ENCODE measurements around the gene PDGFB.

The PDGFB gene

DNA sequence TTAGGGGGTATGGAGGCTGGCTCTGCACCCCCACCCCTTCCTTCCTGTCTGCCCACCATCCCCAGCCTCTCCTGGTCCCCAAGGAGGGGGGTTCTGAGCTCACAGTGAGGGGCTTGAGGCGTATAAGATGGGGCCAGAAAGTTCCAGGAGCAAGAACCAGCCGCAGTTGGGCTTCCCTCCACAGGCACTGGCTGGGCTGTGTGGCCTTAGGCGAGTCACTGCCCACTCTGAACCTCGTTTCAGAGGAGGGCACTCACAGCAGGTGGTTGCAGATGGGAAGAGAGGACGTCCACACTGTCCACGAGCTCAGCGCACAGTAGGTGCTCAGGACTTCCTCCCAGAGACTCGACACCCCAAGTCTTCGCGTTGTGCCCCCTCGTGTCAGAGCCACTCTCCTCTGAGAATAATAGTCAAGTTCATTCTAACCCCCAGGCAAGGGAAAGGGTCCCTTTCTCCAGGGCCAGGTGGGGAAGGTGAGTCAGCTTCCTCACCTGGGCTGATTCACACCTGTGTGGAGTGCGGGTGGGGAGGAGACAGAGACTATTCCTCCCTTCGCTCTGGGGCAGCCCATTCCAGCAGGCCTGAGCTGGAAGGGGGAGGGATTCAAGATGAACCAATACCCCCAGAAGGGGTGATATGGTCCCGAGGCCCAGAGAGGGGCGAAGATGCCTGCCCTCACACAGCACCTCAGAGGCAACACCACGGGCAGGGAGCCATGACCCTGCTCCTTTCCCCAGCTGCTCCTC, 45.4 kb upstream of the PDGFB start:
- no peak for TF ChIP-seq CTCF (IDR thresholded peaks at IDR 0.05; ENCODE audit: borderline replicate concordance, control extremely low read depth, extremely low read depth, insufficient read depth, missing control alignments)
- in situ Hi-C loops (cut with MboI; ENCODE audit: low sequenced_read_pairs, unreplicated experiment), result no loop called here
- no peak for DNase-seq (ENCODE audit: low spot score)

GRCh38 chr22:39289533-39289932, 44.8 kb upstream of the PDGFB start:
- in situ Hi-C loops (cut with MboI; ENCODE audit: low sequenced_read_pairs, unreplicated experiment), result no loop called here
- DNase-seq (ENCODE audit: low spot score), result no peak
- no peak for TF ChIP-seq CTCF (IDR thresholded peaks at IDR 0.05; ENCODE audit: borderline replicate concordance, control extremely low read depth, extremely low read depth, insufficient read depth, missing control alignments)

DNA sequence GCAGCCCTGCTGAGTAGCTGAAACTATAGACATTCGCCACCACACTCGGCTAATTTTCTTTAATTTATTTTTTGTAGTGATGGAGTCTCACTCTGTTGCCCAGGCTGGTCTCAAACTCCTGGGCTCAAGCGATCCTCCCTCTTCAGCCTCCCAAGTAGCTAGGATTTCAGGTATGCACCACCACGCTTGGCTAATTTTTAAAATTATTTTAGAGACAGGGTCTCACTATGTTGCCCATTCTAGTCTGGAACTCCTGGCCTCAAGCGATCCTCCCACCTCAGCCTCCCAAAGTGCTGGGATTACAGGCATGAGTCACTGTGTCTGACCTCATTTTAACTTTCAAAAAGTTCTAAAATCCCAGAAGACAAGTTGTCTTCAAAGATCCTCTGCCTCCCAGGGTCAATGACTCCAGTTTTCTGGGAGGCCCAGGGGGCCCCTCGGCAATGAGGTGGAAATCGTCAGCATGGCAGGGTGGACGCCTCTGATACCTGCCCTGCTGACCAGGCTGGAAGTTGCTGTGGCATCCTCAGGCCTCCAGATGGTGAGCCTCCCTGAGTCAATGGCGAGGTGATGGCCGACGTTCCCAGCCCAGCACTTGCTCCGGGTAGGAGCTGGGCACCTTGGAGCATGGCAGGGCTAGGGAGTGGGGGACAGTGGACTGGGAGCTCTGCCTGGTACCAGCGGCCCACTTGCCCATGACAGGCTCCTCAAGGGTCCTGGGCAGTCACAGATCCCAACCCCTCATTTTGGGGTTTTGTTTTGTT, 43.5 kb upstream of the PDGFB start:
- no peak for DNase-seq (ENCODE audit: low spot score)
- TF ChIP-seq CTCF (IDR thresholded peaks at IDR 0.05; ENCODE audit: borderline replicate concordance, control extremely low read depth, extremely low read depth, insufficient read depth, missing control alignments), result no peak
- in situ Hi-C loops (cut with MboI; ENCODE audit: low sequenced_read_pairs, unreplicated experiment), result no loop called here

DNA sequence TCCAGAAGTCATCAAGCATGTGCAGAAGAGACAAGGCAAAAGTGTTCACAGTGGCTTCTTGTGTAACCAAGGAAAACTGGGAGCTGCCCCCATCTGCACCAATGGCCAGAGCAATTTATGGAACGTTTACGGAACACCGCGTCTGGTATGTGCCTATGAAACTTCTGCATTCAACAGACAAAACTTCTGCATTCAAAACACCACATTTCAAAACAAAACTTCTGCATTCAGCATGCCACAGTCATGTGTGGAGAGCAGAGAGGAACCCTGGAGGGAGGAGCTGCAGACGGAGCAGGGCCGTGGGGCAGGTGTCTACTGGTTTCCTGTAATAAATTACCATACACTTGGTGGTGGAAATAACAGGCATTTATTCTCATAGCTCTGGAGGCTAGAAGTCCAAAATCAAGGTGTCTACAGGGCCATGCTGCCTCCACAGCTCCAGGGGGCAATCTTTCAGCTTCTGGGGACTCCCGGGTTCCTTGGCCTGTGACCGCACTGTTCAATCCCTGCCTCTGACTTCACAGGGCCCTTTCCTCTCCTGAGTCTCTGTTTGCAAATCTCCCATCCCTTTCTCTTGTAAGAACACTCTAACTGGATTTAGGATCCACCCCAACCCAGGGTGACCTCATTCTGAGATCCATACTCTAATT, 42.4 kb upstream of the PDGFB start:
- no peak for DNase-seq (ENCODE audit: low spot score)
- in situ Hi-C loops (cut with MboI; ENCODE audit: low sequenced_read_pairs, unreplicated experiment), result no loop called here
- TF ChIP-seq CTCF (IDR thresholded peaks at IDR 0.05; ENCODE audit: borderline replicate concordance, control extremely low read depth, extremely low read depth, insufficient read depth, missing control alignments), result no peak

DNA sequence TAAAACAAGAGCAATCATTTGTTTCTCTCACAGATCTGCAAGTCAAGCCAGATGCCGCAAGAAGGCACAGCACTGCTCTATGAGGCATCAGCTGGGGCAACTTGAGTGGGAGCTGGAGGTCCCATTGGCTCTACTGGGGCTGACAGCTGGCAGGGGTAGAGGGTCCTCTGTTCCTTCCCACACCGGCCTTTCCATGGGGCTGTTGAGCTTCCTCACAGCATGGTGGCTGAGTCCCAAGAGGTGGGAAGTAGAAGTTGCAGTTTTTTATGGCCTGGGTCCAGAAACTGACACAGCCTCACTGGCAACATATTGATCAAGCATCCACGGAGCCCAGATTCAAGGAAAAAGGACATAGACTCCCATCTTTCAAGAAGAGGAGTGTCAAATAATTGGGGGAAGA, 40.2 kb upstream of the PDGFB start:
- DNase-seq (ENCODE audit: low spot score), result no peak
- no peak for TF ChIP-seq CTCF (IDR thresholded peaks at IDR 0.05; ENCODE audit: borderline replicate concordance, control extremely low read depth, extremely low read depth, insufficient read depth, missing control alignments)
- in situ Hi-C loops (cut with MboI; ENCODE audit: low sequenced_read_pairs, unreplicated experiment), result no loop called here

- no peak for TF ChIP-seq CTCF (IDR thresholded peaks at IDR 0.05; ENCODE audit: borderline replicate concordance, control extremely low read depth, extremely low read depth, insufficient read depth, missing control alignments)
- DNase-seq (ENCODE audit: low spot score), result no peak
- in situ Hi-C loops (cut with MboI; ENCODE audit: low sequenced_read_pairs, unreplicated experiment), result no loop called here
These were observed 39.6 kb upstream of the PDGFB start for GRCh38 chr22:39284142-39284980.

All from GM13976 (cell line).